CD4-positive, alpha-beta T cell treated with Interleukin-21 for 1 hour (primary cell): ENCODE results near the gene CADM1.
"Not testable (repeated sequence)": the region's sequence is repeated elsewhere in the genome, so short reads cannot be mapped to it uniquely, and the experiment has no call there.

Experiments
- DNase-seq: peaks from one replicate; pipeline ENCODE4 v3.0.0-alpha.2; 2020

CADM1 gene

GRCh38 chr11:115474306-115474705, 29.9 kb downstream of the CADM1 start:
- DNase-seq: not testable (repeated sequence)

GRCh38 chr11:115473167-115473566, 31.0 kb downstream of the CADM1 start:
- no peak for DNase-seq

DNA sequence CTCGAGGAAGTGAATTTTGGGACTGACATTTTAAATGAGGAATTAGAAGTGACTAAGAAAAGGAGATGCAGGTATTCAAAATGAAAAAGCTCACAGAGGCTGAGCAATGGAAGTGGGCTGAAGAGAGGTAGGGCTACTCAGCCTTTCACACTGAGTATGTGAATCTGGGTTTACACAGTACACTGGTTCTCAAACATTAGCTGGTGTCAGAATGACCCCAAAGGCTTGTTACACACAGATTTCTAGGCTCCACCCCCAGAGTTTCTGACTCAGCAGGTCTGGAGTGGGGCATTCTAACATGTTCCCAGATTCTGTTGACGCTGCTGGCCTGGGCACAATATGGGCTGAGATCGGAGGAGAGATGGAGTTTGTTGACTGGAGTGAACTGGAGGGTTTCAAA, 32.8 kb downstream of the CADM1 start:
- DNase-seq: no peak

GRCh38 chr11:115470928-115471327, 33.3 kb downstream of the CADM1 start:
- no peak for DNase-seq

DNA sequence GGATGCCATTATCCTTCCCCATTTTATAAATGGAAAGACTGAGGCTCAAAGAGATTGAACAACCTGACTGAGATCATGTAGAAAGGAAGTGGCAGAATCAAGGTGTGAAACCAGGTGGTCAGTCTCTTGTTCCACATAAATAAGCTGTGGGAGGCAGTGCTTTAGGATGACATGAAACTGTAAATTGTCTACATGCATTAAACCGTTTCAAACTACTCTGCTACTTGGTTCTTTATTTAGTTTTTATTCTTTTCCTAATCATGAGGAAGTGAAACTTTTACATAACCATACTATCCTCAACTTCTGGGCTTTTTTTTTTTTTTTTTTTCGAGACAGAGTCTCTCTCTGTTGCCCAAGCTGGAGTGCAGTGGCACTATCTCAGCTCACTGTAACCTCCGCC, 34.9 kb downstream of the CADM1 start:
- DNase-seq: no peak

DNA sequence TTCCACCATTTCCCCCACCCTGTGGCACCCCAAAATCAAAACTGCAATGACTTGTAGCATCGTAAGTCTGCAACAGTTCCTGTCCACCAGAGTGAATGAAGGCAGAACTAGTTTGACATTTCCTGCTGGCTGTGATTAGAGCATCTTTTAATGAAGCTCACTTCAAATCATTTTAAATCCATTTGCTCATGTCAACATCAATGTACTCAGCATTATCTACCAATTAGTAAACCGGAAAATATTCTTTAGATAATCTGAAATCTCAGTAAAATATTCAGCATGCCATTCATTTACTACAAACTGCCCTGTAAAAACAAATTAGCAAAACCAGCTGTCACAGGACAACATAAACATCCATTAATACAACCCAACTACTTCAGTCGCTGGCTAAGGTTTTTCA, 38.1 kb downstream of the CADM1 start:
- no peak for DNase-seq

- DNase-seq: no peak
Observed at GRCh38 chr11:115464269-115464668, 39.9 kb downstream of the CADM1 start.

DNA sequence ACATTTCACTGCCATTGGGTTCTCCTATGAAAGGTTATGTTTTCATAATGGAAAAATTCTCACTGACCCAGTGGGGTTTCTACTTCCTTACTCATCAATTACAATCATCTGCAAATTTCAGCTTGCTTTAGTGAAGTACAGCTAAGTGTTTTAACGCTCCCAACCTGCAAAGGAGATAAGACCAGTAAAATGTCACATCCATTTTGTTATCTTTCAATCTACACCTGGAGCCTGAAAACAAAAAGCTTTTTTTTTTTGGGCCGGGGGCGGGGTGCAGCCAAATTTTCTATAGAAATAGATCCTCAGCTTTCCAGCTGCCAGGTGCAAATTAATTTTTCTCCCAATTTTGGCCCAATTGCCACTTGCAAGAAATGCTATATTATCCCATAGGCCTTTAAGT, 40.6 kb downstream of the CADM1 start:
- no peak for DNase-seq

DNA sequence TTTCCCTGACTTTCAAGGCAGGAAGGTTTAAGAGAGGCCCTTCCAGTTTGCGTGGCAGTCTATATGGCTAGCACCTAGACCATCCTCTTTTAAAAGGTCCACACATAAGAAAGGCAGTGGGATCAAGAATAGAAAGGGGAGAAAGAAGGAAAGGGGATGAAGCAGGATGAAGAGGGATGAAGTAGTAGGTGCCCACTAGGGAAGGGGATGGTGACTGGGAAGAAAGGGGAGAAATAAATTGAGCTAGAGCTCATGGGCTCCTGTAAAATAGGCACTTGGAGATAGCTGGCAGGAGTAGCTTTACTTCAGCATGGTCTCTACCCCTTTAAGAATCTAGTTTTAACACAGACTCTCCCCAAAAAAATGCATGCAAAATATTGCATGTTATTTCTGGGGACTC, 41.5 kb downstream of the CADM1 start:
- DNase-seq: no peak

DNA sequence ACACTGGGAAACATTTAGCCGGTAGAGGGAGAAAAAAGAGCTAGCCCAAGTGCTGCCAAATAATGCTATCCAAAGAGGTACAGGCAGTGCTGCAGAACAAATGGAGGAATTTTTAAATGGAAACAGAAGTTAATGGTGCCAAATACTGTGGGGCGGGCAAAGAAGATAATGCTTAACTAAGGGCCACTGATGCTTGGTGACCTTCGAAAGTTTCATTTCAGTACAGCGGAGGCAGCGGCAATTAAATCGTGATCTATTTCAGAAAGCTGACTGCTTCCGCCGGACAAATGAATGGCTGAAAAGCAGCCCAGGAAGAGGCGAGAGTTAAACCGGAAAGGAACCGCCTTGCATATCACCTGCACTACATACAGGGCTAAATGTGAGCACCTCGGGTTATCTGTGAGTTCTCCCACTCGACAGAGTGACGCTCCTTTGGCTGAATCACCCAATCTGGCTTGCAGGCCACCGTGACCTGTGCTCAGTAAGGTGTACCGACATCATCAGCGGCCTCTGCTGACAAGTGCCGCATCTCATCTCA, 42.1 kb downstream of the CADM1 start:
- no peak for DNase-seq

- no peak for DNase-seq
Observed at GRCh38 chr11:115460512-115460911, 43.7 kb downstream of the CADM1 start.

GRCh38 chr11:115459563-115459962, 44.7 kb downstream of the CADM1 start:
- DNase-seq: no peak

- no peak for DNase-seq
Observed at GRCh38 chr11:115458877-115459276, 45.3 kb downstream of the CADM1 start.

DNA sequence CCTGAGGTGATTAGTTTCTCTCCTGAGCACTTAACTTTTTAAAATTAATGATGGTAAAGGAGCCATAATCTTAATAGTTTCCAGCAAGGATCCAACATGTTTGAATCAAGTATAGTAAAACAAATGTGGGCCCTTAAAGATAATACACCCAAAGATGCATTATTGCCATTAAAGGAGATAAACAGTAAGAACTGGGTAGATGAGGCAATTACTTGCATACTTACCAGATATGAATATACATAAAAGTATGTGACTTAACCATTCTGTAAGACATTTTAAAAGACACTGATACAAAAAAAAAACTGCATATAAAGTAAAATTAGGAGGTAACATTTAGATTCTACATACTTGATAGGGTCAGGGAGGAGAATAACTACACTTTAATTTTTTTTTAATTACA, 48.2 kb downstream of the CADM1 start:
- no peak for DNase-seq

DNA sequence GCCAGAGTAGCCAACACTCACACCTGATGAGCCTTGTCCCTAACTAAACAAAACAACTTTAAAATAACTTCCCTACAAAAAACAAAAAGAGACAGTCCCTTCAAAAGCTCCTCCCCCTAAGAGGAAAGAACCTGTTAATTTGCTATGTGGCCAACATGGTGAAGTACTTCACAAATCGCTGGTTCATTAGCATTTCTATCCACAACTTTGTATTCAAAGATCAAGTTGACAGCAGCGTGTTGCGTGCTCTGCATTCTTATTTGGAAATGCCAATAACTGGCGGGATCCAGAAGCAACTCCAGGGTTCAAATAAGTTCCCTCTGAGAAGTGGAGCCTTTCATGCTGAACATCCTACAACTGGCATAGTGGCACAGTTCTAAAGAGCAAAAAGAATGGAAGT, 48.6 kb downstream of the CADM1 start:
- no peak for DNase-seq

DNA sequence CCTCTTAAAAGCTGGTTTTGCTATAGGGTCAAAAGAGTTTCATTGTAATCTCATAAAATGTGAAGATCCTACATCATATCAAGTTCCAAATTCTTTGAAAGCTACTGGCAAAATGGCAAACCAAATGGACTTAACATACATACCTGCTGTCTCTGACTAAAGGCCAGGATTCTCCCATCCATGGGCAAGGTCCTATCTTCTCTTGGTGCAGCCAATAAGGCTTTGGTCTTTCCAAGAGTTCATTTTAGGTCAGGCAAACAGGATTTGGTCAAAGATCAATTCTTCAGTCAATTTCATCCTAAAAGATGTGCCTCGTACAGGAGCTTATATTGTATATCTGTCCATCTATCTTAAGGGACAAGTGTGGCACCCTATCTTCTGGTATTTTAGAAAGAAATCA, 49.7 kb downstream of the CADM1 start:
- DNase-seq: no peak

DNA sequence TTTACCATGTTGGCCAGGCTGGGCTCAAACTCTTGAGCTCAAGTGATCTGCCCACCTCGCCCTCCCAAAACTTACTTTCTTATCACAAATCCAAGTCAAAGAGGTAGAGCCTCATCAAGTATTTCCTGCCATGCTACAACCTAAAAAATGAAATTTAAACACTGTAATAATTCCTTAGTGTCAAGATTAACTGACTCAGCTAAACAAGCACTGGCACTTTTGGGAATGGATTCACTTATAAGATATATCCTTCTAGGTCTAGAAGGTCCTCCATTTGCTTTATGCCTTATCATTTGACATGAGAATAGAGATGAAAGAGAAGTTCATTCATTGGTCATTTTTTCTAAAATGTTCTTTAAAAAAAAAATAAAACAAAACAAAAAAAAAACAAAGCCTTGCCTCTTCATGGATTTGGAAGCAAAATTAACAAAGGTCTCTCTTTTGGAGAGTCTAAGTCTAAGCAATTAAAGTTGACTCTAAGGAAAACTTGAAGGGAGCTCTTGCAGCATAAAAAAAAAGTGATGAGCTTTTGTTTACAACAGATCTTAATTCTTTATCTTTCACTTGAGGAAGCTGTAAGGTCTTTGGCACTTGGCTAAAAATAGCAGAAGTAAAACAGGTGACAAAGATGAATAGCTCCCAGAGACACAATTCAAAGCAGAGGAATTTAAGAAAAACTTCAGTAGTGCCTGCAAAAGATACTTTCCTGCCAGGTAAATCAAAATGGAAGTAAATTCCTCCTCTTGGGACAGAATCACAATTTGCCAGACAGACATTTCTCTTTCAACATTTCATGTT, 50.3 kb downstream of the CADM1 start:
- DNase-seq: no peak

- no peak for DNase-seq
Observed at GRCh38 chr11:115452241-115452640, 52.0 kb downstream of the CADM1 start.

GRCh38 chr11:115450519-115450918, 53.7 kb downstream of the CADM1 start:
- DNase-seq: no peak

DNA sequence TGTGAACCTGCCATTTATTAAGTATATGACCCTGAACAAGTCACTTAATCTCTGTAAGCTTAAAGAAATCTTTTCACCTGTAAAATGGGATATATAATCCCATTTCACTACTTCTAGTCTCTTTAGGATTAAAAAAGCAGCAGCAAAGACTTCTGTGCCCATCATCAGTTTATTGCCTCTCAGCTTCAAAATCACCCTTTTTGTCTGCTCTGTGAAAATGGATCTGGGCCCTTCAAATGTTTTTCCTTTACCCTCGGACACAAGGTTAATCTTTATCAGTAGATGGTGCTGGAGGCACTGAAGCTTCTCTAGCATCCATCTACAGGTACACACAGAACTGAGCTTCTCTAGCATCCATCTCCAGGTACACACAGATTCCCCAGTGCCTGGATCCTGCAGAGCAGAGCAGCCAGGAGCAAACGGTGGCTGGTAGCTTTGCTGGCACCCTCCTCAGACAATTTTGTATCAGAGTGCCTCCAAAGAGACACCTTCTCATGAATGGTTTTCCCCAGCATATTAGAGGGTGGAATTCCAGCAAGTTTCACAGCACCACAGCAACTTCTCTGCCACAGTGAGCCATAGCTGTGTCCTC, 56.8 kb downstream of the CADM1 start:
- no peak for DNase-seq

DNA sequence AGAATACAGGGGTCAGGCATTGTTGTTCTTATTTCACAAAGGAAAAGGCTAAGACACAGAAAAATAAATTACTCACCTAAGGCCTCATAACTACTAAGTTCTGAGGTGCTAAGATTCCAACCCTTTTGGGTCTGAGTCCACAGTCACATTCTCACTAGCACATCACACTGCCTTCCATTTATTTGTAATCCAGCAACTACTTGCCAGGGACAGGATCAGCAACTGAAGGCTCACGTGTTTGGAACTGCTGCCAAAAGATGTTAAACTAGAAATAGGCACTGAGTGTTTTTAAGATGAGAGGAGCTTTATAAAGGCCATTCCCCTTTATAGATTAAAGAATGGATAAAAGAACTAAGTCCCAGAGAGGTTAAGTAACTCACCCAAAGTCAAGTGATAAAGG, 58.0 kb downstream of the CADM1 start:
- no peak for DNase-seq

GRCh38 chr11:115444542-115444941, 59.7 kb downstream of the CADM1 start:
- DNase-seq: no peak

DNA sequence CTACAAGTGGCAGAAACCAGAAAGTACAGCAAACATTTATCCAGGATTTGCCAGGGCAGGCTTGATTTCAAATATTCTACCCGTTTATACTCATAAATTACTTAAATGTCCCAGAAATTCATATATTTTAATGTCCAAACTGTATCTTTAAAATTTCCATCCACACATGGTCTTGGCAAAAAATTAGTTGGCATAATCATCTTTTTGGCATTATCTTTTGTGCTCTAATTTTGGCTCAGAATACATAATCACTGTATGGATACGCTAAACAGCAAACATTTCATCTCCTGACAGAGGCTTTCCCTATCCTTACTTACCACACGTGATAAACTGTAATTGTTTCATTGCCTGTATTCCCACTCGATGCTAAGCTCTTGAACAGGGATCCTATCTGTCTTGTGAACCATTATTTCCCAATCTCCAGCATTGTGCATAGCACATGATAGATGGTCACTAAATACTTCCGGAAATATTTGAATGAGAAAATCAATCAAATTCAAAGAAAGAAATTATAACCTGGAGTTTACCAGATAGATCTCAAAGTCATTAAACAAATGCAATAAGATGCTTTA, 64.2 kb downstream of the CADM1 start:
- DNase-seq: no peak

DNA sequence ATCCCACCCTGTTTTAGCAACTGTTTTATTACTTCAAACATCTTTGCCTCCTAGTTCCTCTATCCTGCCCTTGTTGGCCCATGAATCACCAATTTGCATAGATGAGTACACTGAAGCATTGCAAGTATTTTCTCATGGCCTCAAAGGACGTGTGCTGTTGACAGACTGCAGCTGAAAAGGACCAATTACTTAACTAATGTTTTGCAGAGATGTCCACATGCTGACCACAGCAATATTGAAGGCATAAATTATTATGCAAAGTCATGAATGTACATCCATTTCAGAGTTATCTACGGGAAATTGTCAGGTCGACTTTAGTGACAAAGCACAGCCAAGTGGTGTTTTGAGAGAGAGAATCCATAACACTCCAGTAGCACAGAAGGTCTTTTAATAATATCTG, 64.8 kb downstream of the CADM1 start:
- no peak for DNase-seq
